Neuronal stem cell (in vitro differentiated cells): ENCODE data around the gene MAD1L1.
"Not testable (repeated sequence)": the region's sequence is repeated elsewhere in the genome, so short reads cannot be mapped to it uniquely, and the experiment has no call there.

Experiments used
- DNase-seq: peaks from one replicate; pipeline ENCODE4 v3.0.0-alpha.2; 2013; ENCODE audit warnings: low spot score
- H2AFZ ChIP-seq: one replicate; pipeline ENCODE4 v1.6.1; 2013; ENCODE audit warnings: mild to moderate bottlenecking, low read length, inconsistent platforms
- H2AK5ac ChIP-seq: 2 replicates; pipeline ENCODE4 v1.6.1; 2013; ENCODE audit warnings: low read depth, mild to moderate bottlenecking, inconsistent platforms, low read length, moderate library complexity, mixed read lengths
- H2BK120ac ChIP-seq: 2 replicates; pipeline ENCODE4 v1.6.1; 2013; ENCODE audit warnings: low read depth, mild to moderate bottlenecking, inconsistent platforms, low read length, moderate library complexity, mixed read lengths
- H2BK12ac ChIP-seq: one replicate; pipeline ENCODE4 v1.6.1; 2013; ENCODE audit warnings: low read length, inconsistent platforms
- H2BK15ac ChIP-seq: 2 replicates; pipeline ENCODE4 v1.6.1; 2013; ENCODE audit warnings: mild to moderate bottlenecking, low read length, inconsistent platforms, mixed read lengths
- H2BK5ac ChIP-seq: one replicate; pipeline ENCODE4 v1.6.1; 2013; ENCODE audit warnings: inconsistent platforms, mild to moderate bottlenecking, low read length, moderate library complexity
- H3K14ac ChIP-seq: one replicate; pipeline ENCODE4 v1.6.1; 2013; ENCODE audit warnings: low read length, inconsistent platforms
- H3K18ac ChIP-seq: 2 replicates; pipeline ENCODE4 v1.6.1; 2013; ENCODE audit warnings: low read length, inconsistent platforms
- H3K23ac ChIP-seq: 2 replicates; pipeline ENCODE4 v1.6.1; 2013; ENCODE audit warnings: low read depth, mild to moderate bottlenecking, mixed read lengths, low read length, inconsistent platforms; ENCODE audit not compliant: poor library complexity
- H3K27ac ChIP-seq: replicated peaks from 3 replicates; pipeline ENCODE4 v1.5.1; 2013; ENCODE audit warnings: low read length, inconsistent platforms
- H3K27me3 ChIP-seq, 3 experiments: 2 replicates each; pipeline ENCODE4 v1.6.1; 2013; ENCODE audit warnings: low read length in 3 of 3, mild to moderate bottlenecking in 2 of 3, inconsistent platforms in 1 of 3, low read depth in 1 of 3, mixed read lengths in 1 of 3, moderate library complexity in 1 of 3; ENCODE audit not compliant: control insufficient read depth in 3 of 3, insufficient read depth in 3 of 3
- H3K36me3 ChIP-seq, 2 donors: replicated peaks in 1 of 2; 2 replicates each; pipeline ENCODE4 v1.6.1; 2013; ENCODE audit warnings: low read length in 2 of 2; ENCODE audit not compliant: control insufficient read depth in 2 of 2, insufficient read depth in 2 of 2
- H3K4ac ChIP-seq: 2 replicates; pipeline ENCODE4 v1.6.1; 2013; ENCODE audit warnings: inconsistent platforms, mild to moderate bottlenecking, low read length, moderate library complexity
- H3K4me1 ChIP-seq, 2 donors: 1 replicate in 1 of 2; 2 replicates in 1 of 2; pipeline ENCODE4 v1.6.1; 2013; ENCODE audit warnings: low read length in 2 of 2, low read depth in 1 of 2; ENCODE audit not compliant: control insufficient read depth in 2 of 2, insufficient read depth in 1 of 2
- H3K4me2 ChIP-seq: one replicate; pipeline ENCODE4 v1.6.1; 2013; ENCODE audit warnings: mild to moderate bottlenecking, low read length, inconsistent platforms; ENCODE audit not compliant: insufficient read depth, poor library complexity, severe bottlenecking
- H3K4me3 ChIP-seq, 2 donors: 2 replicates each; pipeline ENCODE4 v1.5.1; 2013; ENCODE audit warnings: low read length in 2 of 2, mild to moderate bottlenecking in 2 of 2, inconsistent platforms in 1 of 2, moderate library complexity in 1 of 2
- H3K79me1 ChIP-seq: one replicate; pipeline ENCODE4 v1.6.1; 2013; ENCODE audit warnings: low read depth, mild to moderate bottlenecking, inconsistent platforms, low read length, moderate library complexity
- H3K9ac ChIP-seq: one replicate; pipeline ENCODE4 v1.6.1; 2013; ENCODE audit warnings: mild to moderate bottlenecking, low read depth, low read length, inconsistent platforms; ENCODE audit not compliant: poor library complexity
- H3K9me3 ChIP-seq, 2 donors: replicated peaks in 1 of 2; 2 replicates each; pipeline versions ENCODE3 to v1.6.1; 2013; ENCODE audit warnings: low read length in 2 of 2, mild to moderate bottlenecking in 2 of 2, inconsistent platforms in 1 of 2, low read depth in 1 of 2, mixed read lengths in 1 of 2, moderate library complexity in 1 of 2; ENCODE audit not compliant: control insufficient read depth in 2 of 2, insufficient read depth in 1 of 2
- H4K8ac ChIP-seq: one replicate; pipeline ENCODE4 v1.6.1; 2013; ENCODE audit warnings: low read depth, mild to moderate bottlenecking, inconsistent platforms, low read length, moderate library complexity
- H4K91ac ChIP-seq: one replicate; pipeline ENCODE4 v1.6.1; 2013; ENCODE audit warnings: low read length, low read depth, mild to moderate bottlenecking, inconsistent platforms; ENCODE audit not compliant: poor library complexity
- WGBS, 2 donors: extraction: QIAGEN DNeasy Blood & Tissue Kit; methylation state at CpG; one replicate each; pipeline ENCODE4 v1.1.7; 2013; ENCODE audit warnings: missing lambda C conversion rate in 2 of 2, mixed read lengths in 1 of 2; ENCODE audit not compliant: insufficient read length in 2 of 2, insufficient replicate concordance in 1 of 2; ENCODE audit errors: extremely low coverage in 2 of 2; 5-methylcytosine and 5-hydroxymethylcytosine counted together

MAD1L1 gene

DNA sequence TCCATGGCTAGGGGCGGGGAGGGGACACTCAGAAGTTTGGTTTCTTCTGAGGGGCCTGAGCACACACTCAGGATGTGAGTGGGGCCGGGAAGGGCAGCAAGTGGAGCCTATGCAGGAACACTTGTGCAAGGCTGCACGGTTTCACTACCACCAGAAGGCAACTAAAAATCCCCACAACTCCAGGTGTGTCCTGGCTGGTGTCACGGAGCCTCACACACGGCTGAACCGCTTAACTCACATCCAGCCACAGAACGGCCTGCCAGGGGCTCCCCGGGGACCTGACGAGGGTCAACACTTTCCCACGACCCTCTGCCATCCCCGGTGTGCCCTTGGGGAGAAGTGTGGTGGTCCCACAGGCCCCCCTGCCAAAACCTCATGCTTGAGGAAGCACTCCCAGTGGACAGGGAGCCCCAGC lies 388.8 kb downstream of the MAD1L1 start:
- WGBS, 2 donors, result no CpG with 5 or more reads among the region's 11 CpGs
- no peak overlapping the region for H2BK15ac ChIP-seq
- H3K4ac ChIP-seq, result no peak overlapping the region
- H3K9me3 ChIP-seq, result no peaks in the 10 kb centered on the region
- H2BK120ac ChIP-seq, result no peak overlapping the region
- no peak overlapping the region for H3K14ac ChIP-seq
- no peaks in the 10 kb centered on the region for H3K27me3 ChIP-seq
- no peak overlapping the region for H4K91ac ChIP-seq
- H2AK5ac ChIP-seq, result no peak overlapping the region
- H2BK12ac ChIP-seq, result no peak overlapping the region
- no peak overlapping the region for H2AFZ ChIP-seq
- no peak overlapping the region for H3K27ac ChIP-seq
- H3K4me3 ChIP-seq, result no peak overlapping the region
- H3K23ac ChIP-seq, result peak overlapping the region; percentile 91
- peaks cover under 1 to 2% of the 10 kb centered on the region in 2 donors for H3K4me1 ChIP-seq
- H2BK5ac ChIP-seq, result no peak overlapping the region
- no peak for DNase-seq
- no peak overlapping the region for H3K4me2 ChIP-seq
- peaks cover under 1% of the 10 kb centered on the region for H3K79me1 ChIP-seq
- no peak overlapping the region for H3K9ac ChIP-seq
- no peaks in the 10 kb centered on the region for H3K36me3 ChIP-seq
- H4K8ac ChIP-seq, result no peak overlapping the region
- H3K18ac ChIP-seq, result peak overlapping the region; percentile 71

DNA sequence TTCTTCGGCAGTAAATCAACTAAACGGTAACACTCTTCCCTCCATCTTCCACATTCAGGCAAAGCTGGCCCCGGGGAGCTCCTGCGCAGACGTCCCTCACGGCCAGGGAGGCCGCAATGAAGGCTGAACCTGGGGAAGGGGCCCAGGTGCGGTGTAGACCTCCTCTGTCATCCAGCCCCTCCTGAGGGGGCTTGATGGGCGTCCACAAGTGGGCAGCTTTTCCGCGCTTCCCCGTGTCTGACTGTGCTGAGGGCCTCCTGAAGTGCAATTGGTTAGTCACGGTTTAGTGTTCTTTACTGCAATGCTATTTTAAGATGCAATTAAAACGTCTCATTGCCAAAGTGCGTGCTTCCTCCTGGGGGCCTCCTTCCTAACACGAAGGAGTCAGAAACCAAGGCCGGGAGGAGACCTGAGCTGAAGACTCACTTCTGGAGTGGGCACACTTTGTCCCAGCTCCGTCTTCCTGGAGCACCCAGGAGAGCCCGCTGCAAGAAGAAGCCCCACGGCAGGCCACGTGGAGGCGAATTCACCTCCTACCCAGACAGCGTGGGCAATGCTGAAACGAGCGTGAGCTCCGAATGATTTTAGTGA lies 389.4 kb downstream of the MAD1L1 start:
- Histone ChIP-seq H2BK15ac (no peak overlapping the region), H3K14ac (no peak overlapping the region), H2BK12ac (no peak overlapping the region), H3K23ac (no peak overlapping the region), H4K8ac (no peak overlapping the region), H4K91ac (no peak overlapping the region), H3K27ac (no peak overlapping the region), H2BK5ac (no peak overlapping the region), H3K79me1 (peaks cover 2% of the 10 kb centered on the region), H3K4me3 (no peak overlapping the region), H2AK5ac (peak overlapping the region; percentile 9), H3K9ac (no peak overlapping the region), H3K4ac (no peak overlapping the region), H2AFZ (no peak overlapping the region), H3K36me3 (no peaks in the 10 kb centered on the region), H3K4me1 (peaks cover 0 to 2% of the 10 kb centered on the region in 2 donors), H2BK120ac (no peak overlapping the region), H3K4me2 (no peak overlapping the region), H3K9me3 (no peaks in the 10 kb centered on the region), H3K18ac (no peak overlapping the region), H3K27me3 (no peaks in the 10 kb centered on the region)
- no CpG with 5 or more reads among the region's 26 CpGs for WGBS, 2 donors
- DNase-seq, result no peak

DNA sequence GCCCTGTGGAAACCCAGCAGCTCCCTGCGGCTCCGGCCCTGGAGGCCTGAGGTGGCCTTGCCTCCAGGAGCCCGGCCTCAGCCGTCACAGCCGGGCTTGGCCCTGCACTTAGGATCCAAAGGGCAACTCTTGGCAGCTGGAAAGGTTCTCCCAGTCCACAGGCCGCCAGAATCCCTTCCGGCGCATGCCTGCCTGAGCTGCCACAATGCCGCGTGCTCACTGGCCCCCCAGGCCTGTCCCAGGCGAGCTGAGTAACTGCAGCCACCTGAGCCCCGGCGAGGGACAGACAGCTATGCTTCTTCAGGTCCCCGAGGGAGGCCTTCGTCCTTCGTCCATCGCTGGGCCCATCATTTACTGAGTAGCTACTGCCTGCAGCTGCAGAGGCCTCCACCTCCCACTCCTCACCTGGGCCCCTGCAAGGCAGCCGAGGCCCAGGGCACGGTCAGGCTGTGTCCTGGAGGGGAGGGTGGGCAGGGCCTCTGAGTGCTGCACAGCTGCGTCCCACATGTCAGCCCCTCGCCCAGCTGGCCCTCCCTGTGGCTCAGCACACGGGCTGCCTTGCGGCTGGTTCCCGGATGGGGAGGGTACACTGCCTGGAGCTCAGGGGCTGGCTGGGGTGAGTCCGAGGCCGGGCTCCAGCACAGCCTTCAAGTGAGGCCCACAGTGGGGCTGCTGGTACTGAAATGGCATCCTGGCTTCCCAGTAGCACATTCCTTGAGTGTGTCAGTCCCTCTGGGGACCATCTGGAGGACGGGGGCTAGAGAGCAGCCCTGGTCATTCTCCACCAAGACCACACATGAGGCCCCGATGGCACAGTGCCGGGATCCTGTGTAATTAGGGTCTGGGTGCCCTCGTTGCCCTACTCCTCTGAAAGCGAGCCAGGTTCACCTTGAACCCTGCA lies 390.2 kb downstream of the MAD1L1 start:
- H2BK15ac ChIP-seq, result no peak overlapping the region
- H2BK12ac ChIP-seq, result no peak overlapping the region
- no peak for DNase-seq
- peak overlapping the region; percentile 82 for H3K14ac ChIP-seq
- no peaks in the 10 kb centered on the region for H3K9me3 ChIP-seq
- WGBS, 2 donors, result no CpG with 5 or more reads among the region's 31 CpGs
- peak overlapping the region; percentile 44 for H3K9ac ChIP-seq
- H3K27me3 ChIP-seq, result no peaks in the 10 kb centered on the region
- H3K18ac ChIP-seq, result peak overlapping the region; percentile 76
- H2AK5ac ChIP-seq, result peak overlapping the region; percentile 9
- no peaks in the 10 kb centered on the region for H3K36me3 ChIP-seq
- no peak overlapping the region for H2BK120ac ChIP-seq
- peaks cover 0 to 2% of the 10 kb centered on the region in 2 donors for H3K4me1 ChIP-seq
- H2BK5ac ChIP-seq, result no peak overlapping the region
- H4K91ac ChIP-seq, result no peak overlapping the region
- no peak overlapping the region for H3K4me2 ChIP-seq
- no peak overlapping the region for H4K8ac ChIP-seq
- H3K27ac ChIP-seq, result no peak overlapping the region
- no peak overlapping the region for H3K4me3 ChIP-seq
- H3K23ac ChIP-seq, result peak overlapping the region; percentile 55
- no peak overlapping the region for H2AFZ ChIP-seq
- H3K4ac ChIP-seq, result peak overlapping the region; percentile 53
- H3K79me1 ChIP-seq, result peaks cover 2% of the 10 kb centered on the region

DNA sequence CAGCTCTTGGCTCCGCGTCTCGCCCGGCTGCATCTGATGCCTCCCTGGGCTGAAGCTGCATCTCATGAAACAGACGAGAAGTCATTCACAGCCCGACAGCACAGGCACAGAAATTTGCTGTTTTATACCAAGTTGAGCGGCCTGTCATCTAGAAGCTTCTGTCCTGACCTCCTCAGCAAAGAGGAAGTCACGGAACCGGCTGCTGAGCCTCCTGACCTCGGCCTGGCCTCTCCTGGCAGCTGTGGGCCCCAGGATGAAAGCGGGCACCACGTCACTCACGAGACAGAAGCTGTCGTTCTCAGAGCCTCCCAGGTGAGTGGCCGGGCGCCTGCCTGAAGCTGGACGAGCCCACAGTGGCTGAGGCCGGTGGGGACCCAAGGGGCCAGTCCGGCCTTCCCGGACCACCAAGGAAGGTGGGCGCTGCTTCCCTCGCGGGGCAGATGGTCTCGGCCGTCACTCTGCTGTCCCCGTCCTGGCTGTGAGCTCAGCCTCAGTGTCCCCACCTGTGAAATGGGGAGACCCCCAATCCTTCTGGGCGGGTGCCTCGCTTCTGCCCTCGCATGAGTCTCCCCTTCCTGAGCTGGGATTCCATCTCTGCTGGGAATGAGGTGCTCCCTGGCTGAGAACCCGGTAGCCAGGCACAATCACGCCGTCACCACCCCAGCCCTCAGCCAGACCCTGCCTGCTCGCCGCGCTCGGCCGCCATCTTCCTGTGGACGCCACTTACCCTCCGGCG lies 391.3 kb downstream of the MAD1L1 start:
- H3K4me3 ChIP-seq, H2BK12ac ChIP-seq, H3K9ac ChIP-seq, H2BK120ac ChIP-seq, H3K9me3 ChIP-seq, H4K8ac ChIP-seq, H3K4me1 ChIP-seq, H2BK15ac ChIP-seq, H3K4ac ChIP-seq, H2AK5ac ChIP-seq, H3K79me1 ChIP-seq, H3K27ac ChIP-seq, H3K23ac ChIP-seq, H3K27me3 ChIP-seq, H3K14ac ChIP-seq, H3K4me2 ChIP-seq, H2AFZ ChIP-seq, H3K36me3 ChIP-seq, H3K18ac ChIP-seq, DNase-seq, H4K91ac ChIP-seq: not testable (repeated sequence)
- WGBS, 2 donors, result no CpG with 5 or more reads among the region's 40 CpGs
- H2BK5ac ChIP-seq, result peak overlapping the region; percentile 39
